Measurements from ENCODE around the gene SETD2. TPM values are rescaled to one million over a fixed set of nuclear protein-coding genes. Genes with fewer than 3 reads are reported as not detected.

The SETD2 gene
- total and polyA plus RNA-seq, 2 experiments from 2014 or later: 11.9 to 37.8 TPM

DNA sequence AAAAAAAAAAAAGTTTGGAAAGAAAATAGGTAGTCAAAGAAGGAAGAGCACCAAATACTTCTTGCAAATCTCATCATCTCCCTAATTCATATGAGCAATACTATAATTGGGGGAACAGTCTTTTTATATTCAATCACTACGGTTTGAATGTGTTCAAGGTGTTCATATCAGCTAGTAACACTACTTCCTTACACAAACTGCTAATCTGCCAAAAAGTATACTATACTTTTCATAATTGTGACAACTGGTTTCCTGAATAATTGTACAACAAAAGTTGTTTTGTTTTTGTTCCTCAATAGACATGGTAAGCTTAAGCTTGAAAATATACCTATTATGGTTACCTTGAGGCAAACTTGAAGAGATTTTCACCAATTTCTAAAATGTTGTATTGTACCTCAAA lies 12.1 kb downstream of the SETD2 start:
- no peak overlapping the region for H3K27ac ChIP-seq
- no peak for DNase-seq (ENCODE audit: low spot score)
- 90% methylated on average over 1 of the region's 1 CpG for WGBS (ENCODE audit: low lambda C conversion rate, missing lambda C conversion rate)

DNA sequence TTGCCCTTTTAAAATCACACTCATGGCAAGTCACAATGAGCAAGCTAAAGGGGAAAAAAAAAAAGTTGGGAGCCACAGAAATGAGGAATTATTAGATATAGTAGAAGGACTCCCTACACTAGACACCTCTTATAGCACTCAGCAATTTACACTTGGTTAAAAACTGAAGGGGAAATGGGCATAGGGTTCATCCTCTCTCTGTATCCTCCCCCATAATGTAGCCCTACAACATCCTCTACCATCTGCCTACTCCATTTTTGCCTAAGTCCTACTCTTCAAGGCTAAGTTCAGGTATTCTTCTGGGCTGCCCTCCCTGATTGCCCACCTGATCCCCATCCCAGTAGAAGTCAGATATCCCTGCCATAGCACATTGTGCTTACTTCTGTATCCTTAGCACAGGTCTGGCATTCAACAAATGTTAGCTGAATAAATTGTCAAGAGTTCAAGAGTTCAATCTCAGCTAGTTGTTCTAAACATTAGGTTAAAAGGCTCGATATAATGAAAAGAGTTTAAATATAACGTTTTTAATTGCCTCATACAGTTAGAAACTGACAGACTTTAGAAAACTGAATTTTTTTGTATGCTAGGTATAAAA lies 14.5 kb downstream of the SETD2 start:
- Histone ChIP-seq H4K20me1 (ENCODE audit: insufficient read depth, poor library complexity, severe bottlenecking) (peaks cover 100% of the 10 kb centered on the region), H2AFZ (no peak overlapping the region), H3K9me3 (ENCODE audit: low read depth) (no peaks in the 10 kb centered on the region), H3K9me2 (replicated peaks; ENCODE audit: insufficient read depth) (no peaks in the 10 kb centered on the region), H3K4me1 (ENCODE audit: insufficient read depth) (no peaks in the 10 kb centered on the region), H3K36me3 (replicated peaks; ENCODE audit: insufficient read depth, low read depth) (no peaks in the 10 kb centered on the region), H3K27me3 (no peaks in the 10 kb centered on the region), H3K4me3 (no peak overlapping the region), H3K79me2 (peaks cover 100% of the 10 kb centered on the region), H3K4me2 (no peak overlapping the region), H3K27ac (no peak overlapping the region)
- 73% methylated on average over 2 of the region's 2 CpGs for WGBS (ENCODE audit: low lambda C conversion rate, missing lambda C conversion rate)
- TF ChIP-seq EZH2 (IDR thresholded peaks at IDR 0.05; ENCODE audit: borderline replicate concordance) (no peak), EZH2phosphoT487 (IDR thresholded peaks at IDR 0.05; ENCODE audit: low read depth, severe bottlenecking, unreplicated experiment) (no peak)
- TF ChIP-seq, protein P1, sequence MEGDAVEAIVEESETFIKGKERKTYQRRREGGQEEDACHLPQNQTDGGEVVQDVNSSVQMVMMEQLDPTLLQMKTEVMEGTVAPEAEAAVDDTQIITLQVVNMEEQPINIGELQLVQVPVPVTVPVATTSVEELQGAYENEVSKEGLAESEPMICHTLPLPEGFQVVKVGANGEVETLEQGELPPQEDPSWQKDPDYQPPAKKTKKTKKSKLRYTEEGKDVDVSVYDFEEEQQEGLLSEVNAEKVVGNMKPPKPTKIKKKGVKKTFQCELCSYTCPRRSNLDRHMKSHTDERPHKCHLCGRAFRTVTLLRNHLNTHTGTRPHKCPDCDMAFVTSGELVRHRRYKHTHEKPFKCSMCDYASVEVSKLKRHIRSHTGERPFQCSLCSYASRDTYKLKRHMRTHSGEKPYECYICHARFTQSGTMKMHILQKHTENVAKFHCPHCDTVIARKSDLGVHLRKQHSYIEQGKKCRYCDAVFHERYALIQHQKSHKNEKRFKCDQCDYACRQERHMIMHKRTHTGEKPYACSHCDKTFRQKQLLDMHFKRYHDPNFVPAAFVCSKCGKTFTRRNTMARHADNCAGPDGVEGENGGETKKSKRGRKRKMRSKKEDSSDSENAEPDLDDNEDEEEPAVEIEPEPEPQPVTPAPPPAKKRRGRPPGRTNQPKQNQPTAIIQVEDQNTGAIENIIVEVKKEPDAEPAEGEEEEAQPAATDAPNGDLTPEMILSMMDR (IDR thresholded peaks at IDR 0.05; ENCODE audit: poor library complexity): no peak
- no peak for DNase-seq (ENCODE audit: low spot score)

More for the DNA sequence above, 12.1 kb downstream of the SETD2 start:
- Histone ChIP-seq H3K9me2 (replicated peaks; ENCODE audit: insufficient read depth) (no peaks in the 10 kb centered on the region), H4K20me1 (ENCODE audit: insufficient read depth, poor library complexity, severe bottlenecking) (peaks cover 100% of the 10 kb centered on the region), H3K27me3 (no peaks in the 10 kb centered on the region), H2AFZ (no peak overlapping the region), H3K4me1 (ENCODE audit: insufficient read depth) (no peaks in the 10 kb centered on the region), H3K4me2 (no peak overlapping the region), H3K79me2 (peaks cover 100% of the 10 kb centered on the region), H3K4me3 (no peak overlapping the region), H3K9me3 (ENCODE audit: low read depth) (no peaks in the 10 kb centered on the region), H3K36me3 (replicated peaks; ENCODE audit: insufficient read depth, low read depth) (no peaks in the 10 kb centered on the region)
- TF ChIP-seq EZH2phosphoT487 (IDR thresholded peaks at IDR 0.05; ENCODE audit: low read depth, severe bottlenecking, unreplicated experiment) (no peak), EZH2 (IDR thresholded peaks at IDR 0.05; ENCODE audit: borderline replicate concordance) (no peak)
- TF ChIP-seq, protein P1 (IDR thresholded peaks at IDR 0.05; ENCODE audit: poor library complexity): no peak

GRCh38 chr3:47145272-47145671 lies 18.6 kb downstream of the SETD2 start:
- H3K36me3 ChIP-seq (replicated peaks; ENCODE audit: insufficient read depth, low read depth): no peaks in the 10 kb centered on the region
- H3K4me2 ChIP-seq: no peak overlapping the region
- peaks cover 100% of the 10 kb centered on the region for H3K79me2 ChIP-seq
- H3K9me2 ChIP-seq (replicated peaks; ENCODE audit: insufficient read depth): no peaks in the 10 kb centered on the region
- H3K4me1 ChIP-seq (ENCODE audit: insufficient read depth): peaks cover 4% of the 10 kb centered on the region
- no peak overlapping the region for H2AFZ ChIP-seq
- 100% methylated on average over 1 of the region's 1 CpG for WGBS (ENCODE audit: low lambda C conversion rate, missing lambda C conversion rate)
- H4K20me1 ChIP-seq (ENCODE audit: insufficient read depth, poor library complexity, severe bottlenecking): peaks cover 100% of the 10 kb centered on the region
- H3K9me3 ChIP-seq (ENCODE audit: low read depth): no peaks in the 10 kb centered on the region
- TF ChIP-seq, protein P1 (IDR thresholded peaks at IDR 0.05; ENCODE audit: poor library complexity): no peak
- TF ChIP-seq EZH2phosphoT487 (IDR thresholded peaks at IDR 0.05; ENCODE audit: low read depth, severe bottlenecking, unreplicated experiment): no peak
- TF ChIP-seq EZH2 (IDR thresholded peaks at IDR 0.05; ENCODE audit: borderline replicate concordance): no peak
- H3K27ac ChIP-seq: no peak overlapping the region
- no peak overlapping the region for H3K4me3 ChIP-seq
- no peak for DNase-seq (ENCODE audit: low spot score)
- H3K27me3 ChIP-seq: no peaks in the 10 kb centered on the region
